Measurements from ENCODE around the gene NELL1. TPM values are rescaled to one million over a fixed set of nuclear protein-coding genes. Genes with fewer than 3 reads are reported as not detected.

NELL1 gene
- total RNA-seq, 3 donors from 2014 or later (not counting 1 experiment from before 2014, with no cell fraction given), result not detected

DNA sequence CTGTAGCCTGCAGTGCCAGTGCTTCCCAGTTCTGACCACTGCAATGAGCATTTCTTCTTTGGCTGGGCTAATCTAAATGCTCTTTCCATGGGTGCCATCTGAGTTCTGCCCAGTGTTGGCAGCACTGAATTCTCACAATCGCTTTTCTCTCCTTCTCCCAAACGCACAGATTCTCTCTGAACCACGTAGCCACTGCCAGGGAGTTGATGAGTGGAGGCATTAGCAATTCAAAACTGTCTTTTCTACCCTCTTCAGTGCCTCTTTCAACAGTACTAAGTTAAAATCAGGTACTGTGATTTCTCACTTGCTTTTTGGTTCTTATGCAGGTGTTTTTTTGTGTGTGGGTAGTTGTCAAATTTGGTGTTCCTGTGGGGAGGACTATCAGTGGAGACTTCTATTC lies 778.5 kb downstream of the NELL1 start:
- TF ChIP-seq, protein P1, sequence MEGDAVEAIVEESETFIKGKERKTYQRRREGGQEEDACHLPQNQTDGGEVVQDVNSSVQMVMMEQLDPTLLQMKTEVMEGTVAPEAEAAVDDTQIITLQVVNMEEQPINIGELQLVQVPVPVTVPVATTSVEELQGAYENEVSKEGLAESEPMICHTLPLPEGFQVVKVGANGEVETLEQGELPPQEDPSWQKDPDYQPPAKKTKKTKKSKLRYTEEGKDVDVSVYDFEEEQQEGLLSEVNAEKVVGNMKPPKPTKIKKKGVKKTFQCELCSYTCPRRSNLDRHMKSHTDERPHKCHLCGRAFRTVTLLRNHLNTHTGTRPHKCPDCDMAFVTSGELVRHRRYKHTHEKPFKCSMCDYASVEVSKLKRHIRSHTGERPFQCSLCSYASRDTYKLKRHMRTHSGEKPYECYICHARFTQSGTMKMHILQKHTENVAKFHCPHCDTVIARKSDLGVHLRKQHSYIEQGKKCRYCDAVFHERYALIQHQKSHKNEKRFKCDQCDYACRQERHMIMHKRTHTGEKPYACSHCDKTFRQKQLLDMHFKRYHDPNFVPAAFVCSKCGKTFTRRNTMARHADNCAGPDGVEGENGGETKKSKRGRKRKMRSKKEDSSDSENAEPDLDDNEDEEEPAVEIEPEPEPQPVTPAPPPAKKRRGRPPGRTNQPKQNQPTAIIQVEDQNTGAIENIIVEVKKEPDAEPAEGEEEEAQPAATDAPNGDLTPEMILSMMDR (IDR thresholded peaks at IDR 0.05), result no peak
- no peaks in the 10 kb centered on the region for H3K4me1 Mint-ChIP-seq

DNA sequence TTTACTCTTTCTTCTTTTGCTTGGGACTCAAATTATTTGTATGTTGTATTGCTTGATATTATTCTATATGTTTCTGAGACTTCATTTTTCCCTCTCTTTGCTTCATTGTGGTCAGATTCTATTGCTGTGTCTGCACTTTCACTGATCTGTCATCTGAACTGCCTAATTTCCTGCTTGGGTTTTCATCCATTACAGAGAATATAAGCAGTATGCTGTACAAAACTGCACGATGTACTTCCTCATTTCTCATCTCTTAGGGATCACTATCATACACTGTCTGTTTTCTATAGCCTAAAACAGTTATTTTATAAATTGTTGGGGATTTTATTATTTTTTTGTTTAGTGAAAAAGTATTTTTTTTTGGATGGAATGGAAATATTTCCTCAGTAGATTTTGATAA lies 786.8 kb downstream of the NELL1 start:
- Mint-ChIP-seq H3K4me3 (no peak overlapping the region), H3K4me1 (no peaks in the 10 kb centered on the region), H3K27me3 (ENCODE audit: low read depth in 2 of 2) (no peaks in the 10 kb centered on the region), H3K9me3 (peaks cover 7 to 11% of the 10 kb centered on the region in 2 donors), H3K36me3 (no peaks in the 10 kb centered on the region), H3K27ac (no peak overlapping the region)
- TF ChIP-seq, protein P1 (IDR thresholded peaks at IDR 0.05), result no peak
- intact Hi-C loops (cut with micrococcal nuclease), result no loop called here
- ATAC-seq (no peak), DNase-seq (no peak)
- 0% methylated on average over 1 of the region's 1 CpG for WGBS (ENCODE audit: insufficient coverage)
- Histone ChIP-seq H3K9me3 (ENCODE audit: control insufficient read depth, insufficient read depth, low read length) (no peaks in the 10 kb centered on the region), H3K27ac (ENCODE audit: low read length) (no peak overlapping the region), H3K27me3 (ENCODE audit: control insufficient read depth, insufficient read depth, low read length) (no peaks in the 10 kb centered on the region), H3K4me1 (ENCODE audit: control insufficient read depth, insufficient read depth, low read length) (no peaks in the 10 kb centered on the region), H3K4me3 (ENCODE audit: low read length) (no peak overlapping the region), H3K36me3 (ENCODE audit: control insufficient read depth, insufficient read depth, low read length) (no peaks in the 10 kb centered on the region)

More for the DNA sequence above, 778.5 kb downstream of the NELL1 start:
- no peak for ATAC-seq
- Mint-ChIP-seq H3K27ac (no peak overlapping the region), H3K27me3 (ENCODE audit: low read depth in 2 of 2) (no peaks in the 10 kb centered on the region), H3K36me3 (no peaks in the 10 kb centered on the region), H3K9me3 (peaks cover 2 to 7% of the 10 kb centered on the region in 2 donors), H3K4me3 (no peak overlapping the region)
- Histone ChIP-seq H3K9me3 (ENCODE audit: control insufficient read depth, insufficient read depth, low read length) (peaks cover 16% of the 10 kb centered on the region), H3K4me1 (ENCODE audit: control insufficient read depth, insufficient read depth, low read length) (no peaks in the 10 kb centered on the region), H3K4me3 (ENCODE audit: low read length) (no peak overlapping the region), H3K36me3 (ENCODE audit: control insufficient read depth, insufficient read depth, low read length) (no peaks in the 10 kb centered on the region), H3K27ac (ENCODE audit: low read length) (no peak overlapping the region), H3K27me3 (ENCODE audit: control insufficient read depth, insufficient read depth, low read length) (no peaks in the 10 kb centered on the region)
- DNase-seq, result no peak
- 90% methylated on average over 3 of the region's 3 CpGs for WGBS (ENCODE audit: insufficient coverage)
- intact Hi-C loops (cut with micrococcal nuclease), result no loop called here

DNA sequence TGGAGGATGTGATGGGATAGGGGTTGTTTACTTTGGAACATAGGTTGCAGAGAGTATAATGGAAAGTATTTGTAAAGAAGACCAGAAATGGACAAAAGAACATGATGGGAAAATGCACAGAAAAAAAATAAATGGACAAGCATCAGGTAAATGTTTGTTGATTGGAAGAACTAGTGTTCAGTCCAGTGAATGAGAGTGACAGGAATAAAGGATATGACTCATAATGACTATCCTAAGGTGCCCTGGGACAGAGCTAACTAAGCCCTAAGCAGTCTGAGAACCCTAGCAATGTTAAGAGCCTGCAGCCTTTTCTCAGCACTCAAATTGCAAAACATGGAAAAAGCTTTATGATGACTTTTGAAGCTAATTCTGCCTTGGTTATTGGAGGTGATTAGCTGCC lies 790.7 kb downstream of the NELL1 start:
- TF ChIP-seq, protein P1 (IDR thresholded peaks at IDR 0.05), result no peak
- H3K36me3 Mint-ChIP-seq, result no peaks in the 10 kb centered on the region

DNA sequence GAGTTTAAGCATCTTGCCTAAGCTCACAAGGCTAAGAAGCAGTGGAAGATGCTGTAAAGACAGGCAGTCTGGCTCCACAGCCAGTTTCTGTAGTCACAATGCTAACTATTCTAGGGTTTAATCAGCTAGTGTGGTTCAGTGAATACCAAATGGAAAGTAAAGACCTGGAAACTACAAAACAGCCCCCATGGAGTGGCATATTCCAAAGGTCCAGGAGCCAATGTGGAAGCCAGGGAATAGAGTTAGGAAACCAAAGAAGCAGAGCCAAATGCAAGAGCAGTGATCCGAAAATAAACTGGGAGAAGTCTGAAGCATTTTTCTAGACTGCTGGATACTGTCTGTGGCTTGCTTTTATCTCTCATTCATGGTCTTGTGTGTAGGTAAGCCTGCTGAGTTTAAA lies 792.3 kb downstream of the NELL1 start:
- H3K4me3 Mint-ChIP-seq, result no peak overlapping the region
- H3K9me3 Mint-ChIP-seq, result peaks cover 4 to 6% of the 10 kb centered on the region in 2 donors
- H3K36me3 ChIP-seq (ENCODE audit: control insufficient read depth, insufficient read depth, low read length), result no peaks in the 10 kb centered on the region
- intact Hi-C loops (cut with micrococcal nuclease), result no loop called here
- peaks cover 4% of the 10 kb centered on the region for H3K9me3 ChIP-seq (ENCODE audit: control insufficient read depth, insufficient read depth, low read length)
- H3K27ac ChIP-seq (ENCODE audit: low read length), result no peak overlapping the region
- H3K4me3 ChIP-seq (ENCODE audit: low read length), result no peak overlapping the region
- H3K36me3 Mint-ChIP-seq, result no peaks in the 10 kb centered on the region
- no peaks in the 10 kb centered on the region for H3K27me3 ChIP-seq (ENCODE audit: control insufficient read depth, insufficient read depth, low read length)
- TF ChIP-seq, protein P1 (IDR thresholded peaks at IDR 0.05), result no peak
- no peak for DNase-seq
- H3K27me3 Mint-ChIP-seq (ENCODE audit: low read depth in 2 of 2), result no peaks in the 10 kb centered on the region
- 64% methylated on average over 1 of the region's 1 CpG for WGBS (ENCODE audit: insufficient coverage)
- no peak for ATAC-seq
- no peaks in the 10 kb centered on the region for H3K4me1 ChIP-seq (ENCODE audit: control insufficient read depth, insufficient read depth, low read length)
- H3K27ac Mint-ChIP-seq, result no peak overlapping the region
- no peaks in the 10 kb centered on the region for H3K4me1 Mint-ChIP-seq

More for the DNA sequence above, 790.7 kb downstream of the NELL1 start:
- no peak for DNase-seq
- peaks cover 4% of the 10 kb centered on the region for H3K9me3 ChIP-seq (ENCODE audit: control insufficient read depth, insufficient read depth, low read length)
- H3K4me3 ChIP-seq (ENCODE audit: low read length), result no peak overlapping the region
- Mint-ChIP-seq H3K27me3 (ENCODE audit: low read depth in 2 of 2) (no peaks in the 10 kb centered on the region), H3K4me3 (no peak overlapping the region), H3K4me1 (no peaks in the 10 kb centered on the region), H3K9me3 (peaks cover 7 to 9% of the 10 kb centered on the region in 2 donors), H3K27ac (no peak overlapping the region)
- no peaks in the 10 kb centered on the region for H3K27me3 ChIP-seq (ENCODE audit: control insufficient read depth, insufficient read depth, low read length)
- no peak for ATAC-seq
- no peaks in the 10 kb centered on the region for H3K4me1 ChIP-seq (ENCODE audit: control insufficient read depth, insufficient read depth, low read length)
- H3K27ac ChIP-seq (ENCODE audit: low read length), result no peak overlapping the region
- intact Hi-C loops (cut with micrococcal nuclease), result no loop called here
- H3K36me3 ChIP-seq (ENCODE audit: control insufficient read depth, insufficient read depth, low read length), result no peaks in the 10 kb centered on the region

Measured in natural killer cell (primary cell).